Astrocyte of the spinal cord (primary cell): ENCODE data around the gene C6orf132.
A peak's percentile ranks its signal among the peaks of the same experiment; 100 is the strongest.

Experiments used
- DNase-seq: peaks from one replicate; pipeline ENCODE4 v3.0.0; 2011; ENCODE audit warnings: low read depth, low spot score
- H3K4me3 ChIP-seq: 2 replicates; pipeline ENCODE4 v1.5.1; 2011; ENCODE audit warnings: low read depth, mild to moderate bottlenecking, low read length, moderate library complexity
- in situ Hi-C: cut with HindIII; loops from 2 replicates; pipeline ENCODE4 v1.10.0; 2017; ENCODE audit warnings: low sequenced_read_pairs
- TF ChIP-seq, protein P1 (sequence below): IDR thresholded peaks from 2 replicates; pipeline ENCODE4 v1.5.1; 2012; ENCODE audit warnings: low read depth, mild to moderate bottlenecking, low read length, inconsistent platforms

Gene C6orf132, protein sequence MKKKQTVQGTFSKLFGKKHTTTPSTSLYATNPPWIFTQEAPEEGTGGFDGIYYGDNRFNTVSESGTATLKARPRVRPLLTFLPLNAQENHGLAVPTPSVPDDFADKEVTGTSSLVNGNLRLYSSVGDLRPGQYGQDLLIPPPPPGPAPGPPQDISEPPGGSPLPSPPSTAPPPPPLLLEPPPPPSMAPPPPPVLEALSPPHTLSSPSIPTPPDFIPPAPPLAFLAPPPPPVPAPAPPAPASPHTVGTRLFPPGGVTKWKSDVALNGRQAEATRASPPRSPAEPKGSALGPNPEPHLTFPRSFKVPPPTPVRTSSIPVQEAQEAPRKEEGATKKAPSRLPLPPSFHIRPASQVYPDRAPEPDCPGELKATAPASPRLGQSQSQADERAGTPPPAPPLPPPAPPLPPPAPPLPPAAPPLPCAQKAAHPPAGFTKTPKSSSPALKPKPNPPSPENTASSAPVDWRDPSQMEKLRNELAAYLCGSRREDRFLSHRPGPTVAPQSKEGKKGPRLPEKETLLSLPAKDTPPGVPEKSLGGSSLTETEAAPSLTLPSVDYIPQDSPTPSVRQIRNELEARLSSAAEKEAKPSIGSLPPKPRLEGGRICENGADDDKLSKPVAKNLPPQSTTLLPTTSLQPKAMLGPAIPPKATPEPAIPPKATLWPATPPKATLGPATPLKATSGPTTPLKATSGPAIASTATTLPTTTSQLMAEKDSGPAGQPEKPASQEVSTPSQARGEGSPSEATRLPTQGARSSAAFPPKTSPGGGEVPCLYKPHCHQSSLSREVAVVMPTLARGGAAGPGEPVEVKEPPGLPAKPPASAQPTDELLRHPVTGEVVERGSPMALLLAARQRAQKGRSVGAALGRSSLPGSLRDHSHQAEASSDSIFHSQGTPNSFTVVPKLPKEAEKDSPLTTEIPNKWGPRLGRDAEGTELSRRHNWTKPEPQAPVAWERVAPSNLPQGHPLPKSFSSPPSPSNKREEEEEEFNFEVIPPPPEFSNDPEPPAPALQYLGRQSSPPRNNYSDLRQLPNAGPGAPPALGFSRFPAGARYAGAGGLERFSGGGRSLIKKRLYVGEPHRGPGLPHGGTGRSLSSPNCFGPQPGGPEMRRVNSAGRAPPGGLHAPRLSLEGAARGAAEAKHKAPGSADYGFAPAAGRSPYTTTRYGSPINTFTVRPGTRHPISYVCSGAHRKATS

DNA sequence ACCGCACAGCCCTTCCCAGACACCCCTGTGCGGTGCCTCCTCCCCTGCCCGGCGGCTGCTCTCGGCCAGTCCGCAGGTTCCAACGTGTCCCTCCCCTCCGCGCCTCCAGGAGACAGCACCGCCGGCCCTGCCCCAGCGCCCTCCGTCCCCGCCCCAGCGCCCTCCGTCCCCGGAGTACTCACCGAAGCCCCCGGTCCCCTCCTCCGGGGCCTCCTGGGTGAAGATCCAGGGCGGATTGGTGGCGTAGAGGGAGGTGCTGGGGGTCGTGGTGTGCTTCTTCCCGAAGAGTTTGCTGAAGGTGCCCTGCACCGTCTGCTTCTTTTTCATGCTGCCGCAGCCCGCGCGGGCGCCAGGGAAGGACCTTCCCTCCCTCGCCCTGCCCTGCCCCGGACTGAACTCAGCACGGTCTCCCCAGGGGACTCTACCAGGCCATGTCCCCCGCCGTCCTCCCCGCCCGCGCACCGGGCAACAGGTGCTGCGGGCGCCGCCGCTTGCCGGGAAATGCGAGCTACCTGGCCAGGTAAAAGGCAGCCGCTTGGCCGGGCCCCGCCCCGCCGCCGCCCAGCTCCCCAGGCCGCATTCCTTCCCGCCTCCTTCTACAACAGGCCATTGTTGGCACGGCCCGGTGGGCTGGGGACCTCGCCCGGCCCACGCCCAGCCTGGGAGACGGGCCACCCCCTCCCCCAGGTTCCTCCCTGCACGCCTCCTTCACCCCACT, at the start of gene C6orf132:
TSS of gene C6orf132 (minus strand) at position 503 of the 718 bp plus-strand sequence. CDS start at position 327, 176 bp downstream.
- peak within 1 kb of the TSS; percentile 54 for H3K4me3 ChIP-seq
- in situ Hi-C loops: no loop called here
- TF ChIP-seq, protein P1, sequence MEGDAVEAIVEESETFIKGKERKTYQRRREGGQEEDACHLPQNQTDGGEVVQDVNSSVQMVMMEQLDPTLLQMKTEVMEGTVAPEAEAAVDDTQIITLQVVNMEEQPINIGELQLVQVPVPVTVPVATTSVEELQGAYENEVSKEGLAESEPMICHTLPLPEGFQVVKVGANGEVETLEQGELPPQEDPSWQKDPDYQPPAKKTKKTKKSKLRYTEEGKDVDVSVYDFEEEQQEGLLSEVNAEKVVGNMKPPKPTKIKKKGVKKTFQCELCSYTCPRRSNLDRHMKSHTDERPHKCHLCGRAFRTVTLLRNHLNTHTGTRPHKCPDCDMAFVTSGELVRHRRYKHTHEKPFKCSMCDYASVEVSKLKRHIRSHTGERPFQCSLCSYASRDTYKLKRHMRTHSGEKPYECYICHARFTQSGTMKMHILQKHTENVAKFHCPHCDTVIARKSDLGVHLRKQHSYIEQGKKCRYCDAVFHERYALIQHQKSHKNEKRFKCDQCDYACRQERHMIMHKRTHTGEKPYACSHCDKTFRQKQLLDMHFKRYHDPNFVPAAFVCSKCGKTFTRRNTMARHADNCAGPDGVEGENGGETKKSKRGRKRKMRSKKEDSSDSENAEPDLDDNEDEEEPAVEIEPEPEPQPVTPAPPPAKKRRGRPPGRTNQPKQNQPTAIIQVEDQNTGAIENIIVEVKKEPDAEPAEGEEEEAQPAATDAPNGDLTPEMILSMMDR: no peak
- DNase-seq: peak; percentile 23

DNA sequence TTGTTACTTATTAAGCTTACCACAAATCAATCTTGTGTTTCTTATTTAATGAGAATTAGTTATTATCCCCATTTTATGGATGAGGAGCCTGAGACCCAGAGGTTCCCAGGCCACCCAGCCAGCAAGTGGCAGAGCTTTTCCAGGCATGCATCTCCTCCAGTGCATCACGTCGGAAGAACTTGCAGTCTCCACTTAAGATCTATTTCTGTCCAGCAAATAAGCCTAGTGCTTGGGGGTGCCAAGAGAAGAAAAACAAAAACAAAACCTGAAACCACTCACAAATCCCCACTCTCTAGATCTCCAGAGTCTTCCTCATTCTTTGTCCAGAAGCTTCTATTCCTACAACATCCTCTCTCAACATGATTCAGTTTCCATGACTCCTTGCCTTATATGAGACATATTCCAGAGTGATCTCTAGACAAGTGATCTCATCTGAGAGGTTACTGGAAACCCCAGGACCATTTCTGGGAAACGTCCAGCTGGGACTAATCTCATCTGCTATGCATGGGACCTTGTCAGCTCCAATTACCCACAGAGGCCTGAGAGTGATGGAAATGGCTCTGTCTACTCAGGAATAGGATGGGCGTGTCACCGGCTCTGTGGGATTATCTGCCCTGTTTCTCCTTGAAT, 48.2 kb upstream of the C6orf132 start:
- no peak overlapping the region for H3K4me3 ChIP-seq
- TF ChIP-seq, protein P1: no peak
- DNase-seq: peak; percentile 56
- in situ Hi-C loops: no loop called here

DNA sequence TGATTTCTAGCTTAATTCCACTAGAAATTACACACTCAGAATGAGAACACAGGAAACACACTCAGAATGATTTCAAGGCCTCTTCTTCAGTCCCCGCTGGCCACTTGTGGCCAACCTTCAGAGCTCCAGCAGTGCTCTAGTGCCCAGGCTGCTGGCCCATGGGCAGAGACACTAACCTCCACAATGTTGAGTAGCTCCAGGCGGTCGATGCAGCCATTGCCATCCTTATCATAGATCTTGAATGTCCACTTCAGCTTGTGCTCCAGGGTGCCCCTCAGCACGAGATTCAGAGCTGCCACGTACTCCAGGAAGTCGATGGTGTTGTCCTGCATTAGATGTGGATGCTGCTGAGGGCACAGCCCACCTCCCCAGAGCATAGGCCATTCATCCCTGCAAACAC, 46.0 kb upstream of the C6orf132 start:
- in situ Hi-C loops: no loop called here

DNA sequence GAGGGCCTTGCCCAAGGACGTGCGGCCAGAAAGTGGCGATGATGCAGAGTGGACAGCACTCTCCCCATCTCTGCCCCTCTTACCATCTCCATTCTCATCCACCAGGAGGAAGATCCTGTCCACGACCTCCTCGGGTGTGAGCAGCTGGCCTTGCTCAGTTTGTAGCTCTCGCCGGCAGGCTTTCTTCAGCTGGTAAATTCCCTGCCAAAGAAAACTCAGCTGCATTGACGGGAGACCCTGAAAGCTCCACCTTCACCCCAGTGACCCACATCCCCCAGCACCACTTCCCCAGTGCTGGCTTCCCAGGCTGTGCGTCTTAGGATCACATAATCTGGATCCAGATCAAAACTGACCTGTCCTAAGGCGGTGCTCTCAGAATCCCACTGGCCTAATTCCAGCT, 43.2 kb upstream of the C6orf132 start:
- H3K4me3 ChIP-seq: no peak overlapping the region
- DNase-seq: no peak
- in situ Hi-C loops: no loop called here
- TF ChIP-seq, protein P1: no peak

More for the DNA sequence above, 46.0 kb upstream of the C6orf132 start:
- no peak for DNase-seq
- H3K4me3 ChIP-seq: no peak overlapping the region
- TF ChIP-seq, protein P1: no peak

DNA sequence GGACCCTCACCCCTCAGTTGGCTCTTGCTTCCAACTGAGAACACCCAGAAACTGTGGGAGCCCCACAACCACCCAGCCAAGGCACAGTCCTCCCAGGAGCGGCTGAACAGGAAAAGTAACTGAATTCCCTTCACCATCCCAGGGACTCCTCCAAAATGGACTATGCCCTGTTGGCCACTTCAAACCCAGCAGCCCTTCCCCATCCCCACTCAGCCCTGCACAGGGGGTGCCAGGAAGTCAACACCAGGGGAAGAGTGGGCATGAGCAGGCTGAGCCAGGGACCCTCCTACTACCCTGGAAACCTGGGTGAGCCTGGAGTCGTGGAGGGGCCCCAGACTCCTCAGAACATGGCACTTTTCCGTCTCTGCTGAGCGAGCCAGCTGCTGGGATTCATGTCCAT, 42.1 kb upstream of the C6orf132 start:
- TF ChIP-seq, protein P1: no peak
- in situ Hi-C loops: no loop called here
- no peak overlapping the region for H3K4me3 ChIP-seq
- DNase-seq: no peak
